HG03342 (cell line): ENCODE data around the gene CFAP92.

Source experiments
- ATAC-seq: cut with Tn5 transposase; IDR thresholded peaks from one replicate; pipeline ENCODE4 v1.9.1; 2021; ENCODE audit warnings: mild to moderate bottlenecking, moderate library complexity; ENCODE audit not compliant: unreplicated experiment

CFAP92 gene

GRCh38 chr3:129026728-129027543, 33.1 kb upstream of the CFAP92 start:
- peak; percentile 98 for ATAC-seq

- ATAC-seq, result no peak
These were observed 32.0 kb upstream of the CFAP92 start for GRCh38 chr3:129025691-129026435.

GRCh38 chr3:129025108-129025507, 31.2 kb upstream of the CFAP92 start:
- ATAC-seq, result no peak

- ATAC-seq, result no peak
These were observed 30.0 kb upstream of the CFAP92 start for GRCh38 chr3:129023909-129024308.

DNA sequence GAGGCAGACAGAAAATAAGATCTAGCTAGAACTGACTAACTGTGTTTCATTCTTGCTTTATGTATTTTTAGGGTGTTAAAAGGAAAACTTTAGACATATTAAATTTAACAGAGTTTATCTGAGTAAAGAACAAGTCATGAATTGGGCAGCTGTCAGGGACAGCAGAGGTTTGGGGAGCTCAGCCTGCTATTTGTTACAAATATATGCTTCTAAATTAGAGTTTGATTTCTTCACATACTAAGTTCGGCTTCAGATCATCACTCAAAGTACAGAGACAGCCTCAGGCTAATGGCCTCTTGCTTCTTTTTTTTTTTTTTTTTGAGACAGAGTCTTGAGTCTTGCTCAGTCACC, 29.1 kb upstream of the CFAP92 start:
- ATAC-seq, result no peak

GRCh38 chr3:129022114-129023007, 28.5 kb upstream of the CFAP92 start:
- ATAC-seq, result no peak

GRCh38 chr3:129021140-129021551, 27.3 kb upstream of the CFAP92 start:
- ATAC-seq, result no peak

DNA sequence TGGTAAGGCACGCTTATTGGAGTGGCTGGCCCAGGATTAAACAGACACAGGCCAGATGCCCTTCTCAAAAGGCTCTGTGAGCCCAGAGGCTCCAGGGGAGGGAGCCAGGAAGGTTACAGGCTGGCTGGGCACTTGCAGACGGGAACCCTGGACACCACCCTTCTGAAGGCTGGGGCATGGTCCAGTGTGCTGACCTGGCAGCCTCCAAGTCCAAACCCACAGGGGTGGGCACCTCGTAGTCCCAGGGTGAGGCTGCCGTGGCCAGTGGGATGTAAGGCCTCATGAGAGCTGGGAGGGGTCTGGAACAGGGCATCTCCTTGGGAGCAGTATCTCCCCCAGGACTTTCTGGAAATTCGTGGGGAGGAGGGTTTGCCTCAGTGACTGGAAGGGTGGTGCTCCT, 26.8 kb upstream of the CFAP92 start:
- no peak for ATAC-seq

GRCh38 chr3:129019266-129019665, 25.4 kb upstream of the CFAP92 start:
- ATAC-seq, result no peak

GRCh38 chr3:129018751-129019150, 24.9 kb upstream of the CFAP92 start:
- ATAC-seq, result no peak

- ATAC-seq, result no peak
These were observed 24.4 kb upstream of the CFAP92 start for GRCh38 chr3:129018271-129018670.

DNA sequence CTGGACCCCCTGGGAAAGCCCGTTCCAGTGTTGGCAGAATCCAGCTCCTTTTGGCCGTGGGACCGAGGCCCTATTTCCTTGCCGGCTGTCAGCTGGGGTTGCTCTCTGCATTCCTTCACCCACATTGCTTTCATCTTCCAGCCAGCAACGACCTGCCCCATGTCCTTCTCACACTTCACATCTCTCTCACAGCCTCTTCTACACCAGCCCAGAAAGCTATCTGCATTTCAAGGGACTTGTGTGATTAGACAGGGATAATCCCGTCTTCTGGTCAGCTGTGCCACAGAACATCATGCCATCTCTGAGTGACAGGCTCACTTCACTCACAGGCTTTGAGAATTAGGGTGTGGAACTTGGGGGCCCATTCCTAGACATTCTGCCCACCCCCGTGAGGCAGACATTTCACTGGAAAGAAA, 23.6 kb upstream of the CFAP92 start:
- no peak for ATAC-seq

DNA sequence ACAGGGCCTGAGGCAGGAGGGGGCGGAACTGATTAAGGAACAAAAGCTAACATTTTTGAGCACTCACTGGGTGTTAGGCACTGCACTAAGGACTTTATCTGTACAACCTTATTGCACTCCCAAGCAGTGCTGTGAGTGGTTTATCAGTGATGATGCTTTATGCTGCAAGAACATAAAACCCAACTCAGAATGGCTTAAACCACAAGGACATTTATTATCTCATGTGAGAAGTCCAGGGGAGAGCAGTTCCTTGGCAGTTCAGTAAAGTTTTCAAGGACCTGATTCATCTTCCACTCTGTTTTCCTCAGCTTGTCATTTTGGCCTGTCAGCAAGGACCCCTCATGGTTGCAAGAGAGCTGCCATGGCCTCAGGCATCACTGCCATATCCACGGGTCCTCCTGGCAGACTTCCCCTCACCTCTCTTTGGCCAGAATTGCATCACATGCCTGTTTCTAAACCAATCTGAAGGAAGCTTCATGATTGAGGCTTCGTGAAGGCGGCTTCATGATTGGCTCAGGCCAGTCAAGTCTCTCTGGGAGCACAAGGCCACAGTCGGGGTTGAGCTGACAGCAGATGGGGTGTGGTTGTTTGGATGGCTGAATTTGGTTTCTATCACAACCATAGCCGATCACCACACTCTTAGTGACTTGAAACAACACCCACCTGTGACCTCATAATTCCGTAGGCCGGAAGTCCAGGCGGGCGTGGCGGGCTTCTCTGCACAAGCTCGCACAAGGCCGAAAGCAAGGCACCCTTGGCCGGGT, 23.0 kb upstream of the CFAP92 start:
- peak; percentile 76 for ATAC-seq

DNA sequence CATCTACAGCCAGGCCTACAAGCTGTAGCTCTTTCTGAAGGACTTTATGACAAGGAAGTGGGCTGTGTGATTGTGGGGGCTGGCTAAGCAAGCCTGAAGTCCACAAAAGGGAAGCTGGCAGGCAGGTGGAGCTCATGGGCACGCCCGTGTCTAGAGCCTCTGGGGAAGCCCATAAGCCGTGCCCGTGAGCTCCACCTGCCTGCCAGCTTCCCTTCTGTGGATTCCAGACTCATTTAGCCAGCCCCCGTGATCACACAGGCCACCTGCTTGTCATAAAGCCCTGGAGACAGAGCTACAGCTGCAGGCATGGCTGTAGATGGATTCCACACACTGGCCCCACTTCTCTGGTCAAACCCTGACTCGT, 22.5 kb upstream of the CFAP92 start:
- no peak for ATAC-seq

DNA sequence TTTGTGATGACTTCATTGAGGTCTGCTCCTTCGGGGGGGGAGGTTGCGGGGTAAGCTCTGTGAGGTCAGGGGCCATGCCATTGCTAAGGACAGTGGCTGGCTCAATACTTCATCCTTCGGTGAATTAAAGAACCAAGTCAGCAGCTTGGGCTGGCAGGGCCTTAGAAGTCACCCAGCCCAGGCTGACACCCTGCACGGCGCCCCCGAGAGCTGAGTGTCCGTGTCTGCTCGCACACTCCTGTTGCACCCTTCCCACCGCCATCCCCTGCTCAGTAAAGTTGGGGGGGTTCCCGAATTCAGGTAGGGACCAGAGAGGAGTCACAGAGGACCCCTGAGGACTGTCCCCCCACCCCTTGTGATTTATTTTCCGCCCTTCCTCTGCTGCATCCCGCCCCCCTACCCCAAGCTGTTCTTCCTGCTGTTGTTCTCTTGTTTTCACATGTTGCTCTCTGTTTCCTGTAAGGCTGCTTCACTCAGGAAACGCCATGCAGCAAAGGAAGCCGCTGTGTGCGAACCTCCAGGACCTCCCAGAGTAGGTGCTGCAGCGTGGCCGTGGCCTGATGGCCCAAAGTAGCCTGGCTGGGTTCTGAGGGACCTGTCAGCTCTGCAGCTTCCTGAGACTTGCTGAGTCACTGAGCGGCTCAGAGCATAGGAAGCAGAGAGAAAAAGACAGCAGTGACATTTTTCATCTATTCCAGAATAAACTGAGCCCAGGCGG, 21.7 kb upstream of the CFAP92 start:
- no peak for ATAC-seq

GRCh38 chr3:129014793-129015345, 21.0 kb upstream of the CFAP92 start:
- no peak for ATAC-seq

DNA sequence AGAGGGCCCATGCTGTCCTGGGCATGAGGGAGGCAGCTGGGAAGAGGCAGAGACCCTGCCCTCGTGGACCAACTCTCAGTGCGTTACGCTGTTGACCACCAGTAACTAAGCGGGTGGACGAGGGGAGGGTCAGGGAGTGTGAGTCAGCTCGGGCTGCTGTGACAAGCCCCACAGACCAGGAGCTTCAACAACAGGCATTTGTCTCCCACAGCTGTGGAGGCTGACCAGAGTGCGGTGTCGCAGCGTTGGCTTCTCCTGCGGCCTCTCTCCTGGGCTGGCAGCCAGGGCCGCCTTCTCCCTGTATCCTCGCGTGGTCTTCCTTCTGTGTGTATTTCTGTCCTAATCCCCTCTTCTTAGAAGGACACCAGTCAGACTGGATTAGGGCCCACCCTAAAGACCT, 20.3 kb upstream of the CFAP92 start:
- no peak for ATAC-seq

DNA sequence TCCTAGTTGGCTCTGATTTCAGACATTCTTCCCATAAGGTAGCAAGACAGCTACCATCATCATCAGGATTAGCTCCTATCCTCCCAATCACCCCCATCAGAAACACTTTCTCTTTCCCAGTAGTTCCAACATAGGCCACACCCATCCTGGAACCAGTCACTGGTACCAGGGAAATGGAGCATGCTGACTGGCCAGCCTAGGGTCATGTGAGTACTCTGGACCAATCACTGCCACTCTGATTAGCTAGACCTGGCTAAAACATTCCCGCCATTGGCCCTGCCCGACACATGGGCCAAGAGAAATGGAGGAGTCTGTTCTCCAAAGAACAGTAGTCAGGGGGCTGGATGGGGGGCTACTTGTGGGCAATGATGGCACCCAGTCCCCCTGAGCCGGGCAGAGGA, 19.6 kb upstream of the CFAP92 start:
- no peak for ATAC-seq

GRCh38 chr3:129010310-129010956, 16.6 kb upstream of the CFAP92 start:
- no peak for ATAC-seq
